Activated CD4-positive, alpha-beta T cell treated with anti-CD3 and anti-CD28 coated beads, Interleukin-2, amount 50 U/mL, for 4 hours (primary cell): ENCODE results near the gene KCNH6.

ENCODE experiments used
- DNase-seq, 2 experiments: peaks; one replicate each; pipeline ENCODE4 v3.0.0-alpha.2; 2020

The KCNH6 gene

GRCh38 chr17:63557416-63557815, 34.3 kb downstream of the KCNH6 start:
- DNase-seq = no peak

GRCh38 chr17:63558441-63558840, 35.3 kb downstream of the KCNH6 start:
- no peak for DNase-seq

DNA sequence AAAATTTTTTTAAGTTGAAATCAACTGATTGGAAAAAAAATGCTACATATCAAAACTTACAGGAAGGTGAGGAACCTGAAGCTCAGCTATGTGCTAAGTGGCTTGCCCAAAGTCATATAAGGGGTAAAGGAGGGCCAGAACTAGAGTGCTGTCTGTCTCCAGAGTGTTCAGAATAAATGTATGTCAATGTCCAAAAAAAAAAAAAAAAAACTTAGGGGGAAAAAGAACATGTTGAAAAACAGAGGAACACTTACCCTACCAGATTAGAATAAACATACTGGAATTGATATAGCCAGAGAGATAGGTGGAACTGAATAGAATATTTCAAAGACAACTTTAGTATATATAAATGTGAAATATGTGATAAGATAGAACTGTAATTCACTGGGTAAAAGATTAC, 38.7 kb downstream of the KCNH6 start:
- no peak for DNase-seq

GRCh38 chr17:63563339-63563738, 40.2 kb downstream of the KCNH6 start:
- no peak for DNase-seq

DNA sequence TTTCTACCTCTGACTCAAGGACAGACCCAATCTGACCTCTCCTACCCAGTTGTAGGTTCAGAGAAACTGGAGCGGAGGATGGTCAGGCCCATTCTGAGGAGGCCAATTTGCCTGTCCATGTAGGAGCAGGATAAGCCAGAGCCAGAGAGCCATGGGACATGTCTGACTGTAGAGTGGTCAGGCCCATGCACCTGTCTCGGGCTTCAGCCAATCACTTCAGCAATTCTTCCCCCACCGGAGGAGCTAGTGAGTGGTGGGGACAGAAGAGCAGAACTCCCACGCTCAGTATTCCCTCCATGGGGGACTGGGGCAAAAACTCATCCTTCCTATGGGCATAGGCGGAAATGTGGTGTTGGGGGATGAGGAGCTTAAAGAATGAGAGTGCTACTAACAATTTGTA, 41.4 kb downstream of the KCNH6 start:
- DNase-seq = no peak

GRCh38 chr17:63567229-63567628, 44.1 kb downstream of the KCNH6 start:
- no peak for DNase-seq

DNA sequence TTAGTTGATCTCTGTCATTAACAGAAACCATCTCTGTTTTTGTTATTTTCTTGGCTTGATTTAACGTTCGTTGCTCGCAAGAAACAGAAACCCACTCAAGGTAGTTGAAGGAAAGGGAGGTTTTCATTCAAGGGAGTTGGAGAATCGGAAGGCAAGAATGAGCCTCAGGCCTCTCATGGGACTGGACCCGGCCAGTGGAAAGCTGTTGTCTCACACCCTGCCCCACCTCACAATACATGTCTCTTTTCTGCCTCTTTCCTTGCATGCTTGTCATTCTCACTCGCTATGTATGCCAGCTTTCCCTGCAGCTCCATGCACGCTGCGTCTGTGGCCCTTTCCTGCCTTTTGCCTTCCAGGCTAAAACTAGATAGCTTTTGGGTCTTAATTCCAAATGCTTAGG, 45.4 kb downstream of the KCNH6 start:
- no peak for DNase-seq

- DNase-seq = no peak
Observed at GRCh38 chr17:63571632-63572310, 48.6 kb downstream of the KCNH6 start.

DNA sequence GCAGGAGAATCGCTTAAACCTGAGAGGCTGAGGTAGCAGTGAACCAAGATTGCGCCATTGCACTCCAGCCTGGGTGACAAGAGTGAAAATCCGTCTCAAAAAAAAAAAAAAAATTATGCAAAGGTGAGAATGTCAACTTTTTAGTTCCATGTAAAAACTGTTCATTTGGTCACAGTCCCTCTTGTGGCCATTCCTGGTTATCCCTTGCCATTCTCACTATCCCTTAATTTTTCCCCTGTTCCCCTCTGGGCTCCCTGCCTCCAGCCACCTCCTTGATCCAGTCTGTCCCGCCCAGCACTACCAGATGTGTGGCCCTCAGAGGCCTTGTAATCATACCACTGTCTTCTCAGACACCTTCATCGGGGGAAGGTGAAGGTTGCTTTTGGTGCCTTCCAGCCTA, 50.5 kb downstream of the KCNH6 start:
- DNase-seq = no peak

- DNase-seq = no peak
Observed at GRCh38 chr17:63578027-63578768, 55.0 kb downstream of the KCNH6 start.

DNA sequence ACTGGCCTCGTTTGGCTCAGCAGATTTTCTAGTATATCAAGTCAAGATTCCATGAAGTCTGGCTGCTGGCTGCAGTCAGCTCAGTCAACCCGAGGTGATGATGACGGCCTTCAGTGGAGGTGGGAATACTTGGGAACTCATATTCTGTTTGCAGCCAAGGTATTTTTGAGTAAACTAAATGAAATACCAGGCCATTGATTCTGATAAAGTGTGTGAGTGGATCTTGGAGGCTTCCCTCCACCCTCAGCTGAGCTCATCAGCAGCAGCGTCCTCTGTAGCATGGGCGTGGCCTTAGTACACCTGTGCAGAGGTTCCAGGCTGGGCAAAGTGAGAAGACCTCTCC, 55.6 kb downstream of the KCNH6 start:
- DNase-seq = no peak

DNA sequence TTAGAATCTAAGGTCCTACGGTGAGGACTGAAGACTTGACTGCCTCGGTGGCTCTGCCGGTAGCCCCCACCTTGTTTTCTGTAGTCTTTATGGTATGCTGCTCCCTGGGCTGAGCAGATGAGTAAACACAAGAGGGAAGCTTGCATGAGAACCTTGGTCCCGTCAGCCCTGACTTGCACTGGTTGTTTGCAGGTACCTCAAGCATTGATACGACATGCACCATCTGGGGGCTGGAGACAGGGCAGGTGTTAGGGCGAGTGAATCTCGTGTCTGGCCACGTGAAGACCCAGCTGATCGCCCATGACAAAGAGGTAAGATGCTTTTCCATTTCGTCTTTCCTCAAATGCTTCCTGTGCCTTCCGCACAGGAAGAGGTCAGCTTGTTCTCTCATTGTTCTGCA, 56.5 kb downstream of the KCNH6 start:
- DNase-seq = no peak

- no peak for DNase-seq
Observed at GRCh38 chr17:63587770-63588169, 64.6 kb downstream of the KCNH6 start.

DNA sequence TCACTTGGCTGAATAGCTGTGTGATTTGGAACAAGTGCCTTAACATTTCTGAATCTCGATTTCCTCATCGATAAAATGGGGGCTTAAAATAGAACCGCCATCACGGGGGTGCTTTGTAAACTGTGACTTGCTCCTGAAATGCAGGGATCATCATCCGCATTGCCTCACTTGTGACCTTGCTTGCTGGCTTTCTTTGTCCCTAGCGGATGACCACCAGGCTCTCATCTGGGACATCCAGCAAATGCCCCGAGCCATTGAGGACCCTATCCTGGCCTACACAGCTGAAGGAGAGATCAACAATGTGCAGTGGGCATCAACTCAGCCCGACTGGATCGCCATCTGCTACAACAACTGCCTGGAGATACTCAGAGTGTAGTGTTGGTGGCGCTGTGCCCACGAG, 65.6 kb downstream of the KCNH6 start:
- DNase-seq = no peak

DNA sequence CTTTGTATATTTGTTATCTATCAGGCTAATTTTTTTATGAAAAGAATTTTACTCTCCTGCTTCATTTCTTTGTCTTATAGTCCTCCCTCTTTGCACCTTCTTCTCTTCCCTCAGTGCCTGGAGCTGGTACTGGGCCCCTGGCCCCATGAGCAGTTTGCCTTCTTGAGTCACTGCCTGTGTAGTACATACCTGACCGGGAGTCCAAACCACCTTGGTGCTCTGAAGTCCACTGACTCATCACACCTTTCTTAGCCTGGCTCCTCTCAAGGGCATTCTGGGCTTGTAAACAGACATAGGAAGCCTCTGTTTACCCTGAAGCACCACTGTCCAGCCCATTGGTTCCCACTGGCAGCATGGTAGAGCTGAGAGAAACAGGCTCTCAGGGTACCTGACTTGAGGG, 66.5 kb downstream of the KCNH6 start:
- DNase-seq = no peak

GRCh38 chr17:63592797-63593196, 69.6 kb downstream of the KCNH6 start:
- no peak for DNase-seq

DNA sequence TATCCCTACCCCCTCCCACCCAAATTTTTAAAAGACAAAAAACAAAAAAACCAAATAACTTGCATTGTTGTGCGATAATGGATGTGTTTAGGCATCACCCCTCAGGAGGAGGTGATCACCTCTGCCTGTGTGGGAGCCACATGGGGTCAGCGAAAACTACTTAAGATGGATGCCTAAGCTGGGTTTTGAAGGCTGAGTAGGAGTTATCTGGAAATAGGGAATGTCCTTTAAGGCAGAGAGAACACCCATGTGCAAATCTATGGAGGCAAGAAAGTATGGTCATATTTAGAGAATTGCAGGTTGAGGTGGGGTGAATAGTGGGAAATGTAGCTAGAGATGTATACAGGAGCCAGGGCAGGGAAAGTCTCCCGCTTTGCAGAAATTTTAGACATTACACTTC, 72.0 kb downstream of the KCNH6 start:
- no peak for DNase-seq
